Measurements from ENCODE around the gene POLR1F. TPM values are rescaled to one million over a fixed set of nuclear protein-coding genes. Genes with fewer than 3 reads are reported as not detected.
A peak's percentile ranks its signal among the peaks of the same experiment; 100 is the strongest.

The POLR1F gene
- total RNA-seq, 1 experiment from 2014 or later = 22.3 TPM

DNA sequence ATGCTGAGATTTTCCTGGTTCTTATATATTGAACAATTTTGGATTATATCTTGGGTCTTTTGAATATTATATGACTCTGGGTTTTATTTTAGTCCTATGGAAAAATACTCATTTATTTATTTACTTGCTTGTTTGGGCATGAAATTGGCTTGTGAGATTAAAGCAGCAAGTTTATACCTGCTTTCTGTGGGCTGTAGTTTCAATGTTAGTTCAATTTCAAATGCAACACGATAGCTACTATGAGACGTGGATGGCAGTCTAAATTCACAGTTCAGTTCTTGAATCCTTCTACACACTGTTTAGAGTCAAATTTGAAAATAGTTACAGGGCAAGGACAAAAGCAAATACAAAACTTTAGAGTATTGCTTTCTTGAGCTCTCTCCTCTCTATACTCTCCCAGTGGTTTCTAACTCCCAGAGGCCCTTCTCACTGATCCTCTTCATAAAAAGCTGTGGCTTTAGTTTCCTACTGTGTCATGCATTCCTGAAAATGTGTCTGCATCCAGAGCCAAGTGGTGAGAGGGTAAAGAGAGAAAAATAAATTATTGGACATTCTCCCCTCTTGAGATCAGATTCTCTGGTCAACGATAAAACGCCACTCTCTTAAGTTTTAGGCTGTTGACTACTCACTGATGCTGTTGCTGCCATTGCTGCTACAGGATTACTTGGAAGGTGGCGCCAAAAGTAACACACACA lies 34.4 kb downstream of the POLR1F start:
- POLR2A ChIA-PET = no interaction called here
- CTCF ChIA-PET = interaction anchor here (0.6 to 0.8 kb wide), 2 partner anchors 34 to 1181 kb away, joined by 3 read pairs; partner anchors contain the start of gene POLR1F
- H3K9me3 Mint-ChIP-seq = no peaks in the 10 kb centered on the region
- peaks cover 6% of the 10 kb centered on the region; the same call in 1 of the 2 replicates for H3K4me1 Mint-ChIP-seq
- H3K27me3 Mint-ChIP-seq (ENCODE audit: low read depth) = no peaks in the 10 kb centered on the region
- H3K27ac Mint-ChIP-seq = no peak overlapping the region
- H3K4me3 Mint-ChIP-seq = no peak overlapping the region
- no peaks in the 10 kb centered on the region for H3K36me3 Mint-ChIP-seq
- no peak for DNase-seq (ENCODE audit: low spot score)
- ATAC-seq = peak; percentile 57
- TF ChIP-seq ZNF263 (CRISPR knock-in tag; IDR thresholded peaks at IDR 0.05; ENCODE audit: low read depth) = no peak
- TF ChIP-seq NR3C1 (CRISPR knock-in tag; conservative IDR thresholded peaks at IDR 0.05; ENCODE audit: low read depth) = no peak
- TF ChIP-seq AR (CRISPR knock-in tag; IDR thresholded peaks at IDR 0.05) = no peak
- TF ChIP-seq ZNF532 (CRISPR knock-in tag; IDR thresholded peaks at IDR 0.05; ENCODE audit: borderline replicate concordance) = no peak
- TF ChIP-seq ZNF671 (CRISPR knock-in tag; IDR thresholded peaks at IDR 0.05) = no peak
- TF ChIP-seq RORB (CRISPR knock-in tag; IDR thresholded peaks at IDR 0.05) = no peak
- TF ChIP-seq, protein P1, sequence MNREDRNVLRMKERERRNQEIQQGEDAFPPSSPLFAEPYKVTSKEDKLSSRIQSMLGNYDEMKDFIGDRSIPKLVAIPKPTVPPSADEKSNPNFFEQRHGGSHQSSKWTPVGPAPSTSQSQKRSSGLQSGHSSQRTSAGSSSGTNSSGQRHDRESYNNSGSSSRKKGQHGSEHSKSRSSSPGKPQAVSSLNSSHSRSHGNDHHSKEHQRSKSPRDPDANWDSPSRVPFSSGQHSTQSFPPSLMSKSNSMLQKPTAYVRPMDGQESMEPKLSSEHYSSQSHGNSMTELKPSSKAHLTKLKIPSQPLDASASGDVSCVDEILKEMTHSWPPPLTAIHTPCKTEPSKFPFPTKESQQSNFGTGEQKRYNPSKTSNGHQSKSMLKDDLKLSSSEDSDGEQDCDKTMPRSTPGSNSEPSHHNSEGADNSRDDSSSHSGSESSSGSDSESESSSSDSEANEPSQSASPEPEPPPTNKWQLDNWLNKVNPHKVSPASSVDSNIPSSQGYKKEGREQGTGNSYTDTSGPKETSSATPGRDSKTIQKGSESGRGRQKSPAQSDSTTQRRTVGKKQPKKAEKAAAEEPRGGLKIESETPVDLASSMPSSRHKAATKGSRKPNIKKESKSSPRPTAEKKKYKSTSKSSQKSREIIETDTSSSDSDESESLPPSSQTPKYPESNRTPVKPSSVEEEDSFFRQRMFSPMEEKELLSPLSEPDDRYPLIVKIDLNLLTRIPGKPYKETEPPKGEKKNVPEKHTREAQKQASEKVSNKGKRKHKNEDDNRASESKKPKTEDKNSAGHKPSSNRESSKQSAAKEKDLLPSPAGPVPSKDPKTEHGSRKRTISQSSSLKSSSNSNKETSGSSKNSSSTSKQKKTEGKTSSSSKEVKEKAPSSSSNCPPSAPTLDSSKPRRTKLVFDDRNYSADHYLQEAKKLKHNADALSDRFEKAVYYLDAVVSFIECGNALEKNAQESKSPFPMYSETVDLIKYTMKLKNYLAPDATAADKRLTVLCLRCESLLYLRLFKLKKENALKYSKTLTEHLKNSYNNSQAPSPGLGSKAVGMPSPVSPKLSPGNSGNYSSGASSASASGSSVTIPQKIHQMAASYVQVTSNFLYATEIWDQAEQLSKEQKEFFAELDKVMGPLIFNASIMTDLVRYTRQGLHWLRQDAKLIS (CRISPR knock-in tag; IDR thresholded peaks at IDR 0.05; ENCODE audit: borderline replicate concordance) = no peak
- no peak for TF ChIP-seq SOX15 (CRISPR knock-in tag; IDR thresholded peaks at IDR 0.05)
- TF ChIP-seq ZBTB43 (CRISPR knock-in tag; IDR thresholded peaks at IDR 0.05) = no peak
- TF ChIP-seq CBFB (CRISPR knock-in tag; IDR thresholded peaks at IDR 0.05; ENCODE audit: low read depth) = no peak
- TF ChIP-seq TCF7 (CRISPR knock-in tag; IDR thresholded peaks at IDR 0.05; ENCODE audit: low read depth) = no peak
- TF ChIP-seq NR1H2 (CRISPR knock-in tag; IDR thresholded peaks at IDR 0.05) = no peak

DNA sequence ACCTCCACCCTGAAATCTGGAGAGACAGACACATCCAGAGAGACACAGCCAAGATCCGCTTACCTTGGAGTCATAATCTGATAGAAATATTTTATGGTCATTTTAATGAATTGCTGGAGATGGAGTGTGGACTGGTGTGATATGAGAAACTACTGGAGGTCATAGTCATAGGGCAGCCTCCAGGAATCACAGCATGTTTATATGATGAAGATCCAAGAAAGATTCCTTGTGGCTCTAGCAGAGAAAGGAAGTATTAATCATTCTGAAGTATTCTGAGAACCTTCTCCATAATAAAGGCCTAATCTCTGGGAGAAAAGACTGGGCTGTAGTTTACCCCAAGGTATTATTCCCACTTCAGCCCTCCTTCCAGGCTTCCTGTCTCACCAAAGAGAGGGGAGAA lies 38.0 kb downstream of the POLR1F start:
- Mint-ChIP-seq H3K4me3 (no peak overlapping the region), H3K9me3 (no peaks in the 10 kb centered on the region), H3K4me1 (peaks cover 6% of the 10 kb centered on the region; the same call in 1 of the 2 replicates), H3K27ac (no peak overlapping the region), H3K36me3 (no peaks in the 10 kb centered on the region), H3K27me3 (ENCODE audit: low read depth) (no peaks in the 10 kb centered on the region)
- ATAC-seq = no peak
- POLR2A ChIA-PET = no interaction called here
- CTCF ChIA-PET = no interaction called here
- no peak for DNase-seq (ENCODE audit: low spot score)
- no peak for TF ChIP-seq USF2 (CRISPR knock-in tag; IDR thresholded peaks at IDR 0.05)
- TF ChIP-seq, protein P2, sequence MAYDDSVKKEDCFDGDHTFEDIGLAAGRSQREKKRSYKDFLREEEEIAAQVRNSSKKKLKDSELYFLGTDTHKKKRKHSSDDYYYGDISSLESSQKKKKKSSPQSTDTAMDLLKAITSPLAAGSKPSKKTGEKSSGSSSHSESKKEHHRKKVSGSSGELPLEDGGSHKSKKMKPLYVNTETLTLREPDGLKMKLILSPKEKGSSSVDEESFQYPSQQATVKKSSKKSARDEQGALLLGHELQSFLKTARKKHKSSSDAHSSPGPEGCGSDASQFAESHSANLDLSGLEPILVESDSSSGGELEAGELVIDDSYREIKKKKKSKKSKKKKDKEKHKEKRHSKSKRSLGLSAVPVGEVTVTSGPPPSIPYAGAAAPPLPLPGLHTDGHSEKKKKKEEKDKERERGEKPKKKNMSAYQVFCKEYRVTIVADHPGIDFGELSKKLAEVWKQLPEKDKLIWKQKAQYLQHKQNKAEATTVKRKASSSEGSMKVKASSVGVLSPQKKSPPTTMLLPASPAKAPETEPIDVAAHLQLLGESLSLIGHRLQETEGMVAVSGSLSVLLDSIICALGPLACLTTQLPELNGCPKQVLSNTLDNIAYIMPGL (CRISPR knock-in tag; IDR thresholded peaks at IDR 0.05) = no peak
- no peak for TF ChIP-seq ELF4 (CRISPR knock-in tag; IDR thresholded peaks at IDR 0.05; ENCODE audit: low read depth)
- no peak for TF ChIP-seq EMX1 (CRISPR knock-in tag; IDR thresholded peaks at IDR 0.05)
- no peak for TF ChIP-seq ERG (CRISPR knock-in tag; IDR thresholded peaks at IDR 0.05)

Measured in WTC11 (cell line).